Cardiac muscle cell (in vitro differentiated cells and primary cell): ENCODE data around the gene LRRK1. TPM values are rescaled to one million over a fixed set of nuclear protein-coding genes. Genes with fewer than 3 reads are reported as not detected.
A peak's percentile ranks its signal among the peaks of the same experiment; 100 is the strongest.

Source experiments
- DNase-seq, 2 donors: peaks; one replicate each; pipeline versions ENCODE4 v3.0.0 to v3.0.0-alpha.2; 2010 to 2017; ENCODE audit warnings: low read depth in 1 of 2, low spot score in 1 of 2
- H3K27ac ChIP-seq: fragments of 200-600 bp; sonication (generic); 2 replicates; pipeline ENCODE4 v1.5.1; 2016
- H3K27me3 ChIP-seq: fragments of 200-600 bp; sonication (generic); 2 replicates; pipeline ENCODE4 v1.6.0; 2016; ENCODE audit warnings: control low read depth
- H3K36me3 ChIP-seq: fragments of 200-600 bp; sonication (generic); 2 replicates; pipeline ENCODE4 v1.5.1; 2016; ENCODE audit warnings: control low read depth
- H3K4me1 ChIP-seq: fragments of 200-600 bp; sonication (generic); 2 replicates; pipeline ENCODE4 v1.8.1; 2017; ENCODE audit warnings: low read depth, mild to moderate bottlenecking, mixed run types
- H3K4me3 ChIP-seq: fragments of 200-600 bp; sonication (generic); 2 replicates; pipeline ENCODE4 v1.5.1; 2016; ENCODE audit warnings: mild to moderate bottlenecking
- H3K9me3 ChIP-seq: fragments of 200-600 bp; sonication (generic); 2 replicates; pipeline ENCODE4 v1.5.1; 2017; ENCODE audit warnings: low read depth, mild to moderate bottlenecking, control low read depth
- CTCF ChIP-seq: IDR thresholded peaks from 2 replicates; pipeline ENCODE4 v1.5.1; 2012; ENCODE audit warnings: low read depth, mild to moderate bottlenecking, low read length
- polyA plus RNA-seq: library from polyadenylated mRNA; unstranded; fragments of >200 nt; fragmentation: Nextera tagmentation; extraction: Ambion mirVana; gene quantifications from 2 replicates; pipeline ENCODE4 v1.2.1, GENCODE V29; 2016
- total RNA-seq: library from RNA; depleted of rRNA; stranded (reverse); fragments of >200 nt; gene quantifications from 2 replicates; pipeline ENCODE4 v1.2.3, GENCODE V29; 2016

Gene LRRK1
- total and polyA plus RNA-seq, 2 experiments from 2014 or later, result 0.12 to 1.0 TPM

- H3K4me1 ChIP-seq, result peaks cover 11% of the 10 kb centered on the region
- no peaks in the 10 kb centered on the region for H3K36me3 ChIP-seq
- peaks cover 28% of the 10 kb centered on the region for H3K27me3 ChIP-seq
- no peak overlapping the region for H3K27ac ChIP-seq
- DNase-seq, result no peak
- H3K9me3 ChIP-seq, result no peaks in the 10 kb centered on the region
- H3K4me3 ChIP-seq, result no peak overlapping the region
- TF ChIP-seq CTCF, result no peak
Measured at GRCh38 chr15:100926971-100927756, 8.0 kb downstream of the LRRK1 start.

- Histone ChIP-seq H3K27me3 (peaks cover 12% of the 10 kb centered on the region), H3K4me3 (no peak overlapping the region), H3K27ac (no peak overlapping the region), H3K4me1 (peaks cover 7% of the 10 kb centered on the region), H3K36me3 (no peaks in the 10 kb centered on the region), H3K9me3 (no peaks in the 10 kb centered on the region)
- no peak for DNase-seq
- no peak for TF ChIP-seq CTCF
Measured at GRCh38 chr15:100928632-100929280, 9.6 kb downstream of the LRRK1 start.

GRCh38 chr15:100929641-100930042 is 10.5 kb downstream of the LRRK1 start:
- Histone ChIP-seq H3K36me3 (no peaks in the 10 kb centered on the region), H3K27me3 (peaks cover 3% of the 10 kb centered on the region), H3K9me3 (no peaks in the 10 kb centered on the region), H3K4me1 (peaks cover 7% of the 10 kb centered on the region), H3K4me3 (no peak overlapping the region), H3K27ac (no peak overlapping the region)
- no peak for TF ChIP-seq CTCF
- DNase-seq, result peak in 1 of 2 donors; percentile 37

- Histone ChIP-seq H3K4me3 (no peak overlapping the region), H3K27ac (no peak overlapping the region), H3K4me1 (peaks cover 7% of the 10 kb centered on the region), H3K27me3 (no peaks in the 10 kb centered on the region), H3K9me3 (no peaks in the 10 kb centered on the region), H3K36me3 (no peaks in the 10 kb centered on the region)
- DNase-seq, result no peak
- TF ChIP-seq CTCF, result no peak
Measured at GRCh38 chr15:100930306-100930848, 11.2 kb downstream of the LRRK1 start.

- TF ChIP-seq CTCF, result no peak
- peaks cover 7% of the 10 kb centered on the region for H3K4me1 ChIP-seq
- no peak overlapping the region for H3K4me3 ChIP-seq
- no peaks in the 10 kb centered on the region for H3K36me3 ChIP-seq
- no peak for DNase-seq
- H3K27ac ChIP-seq, result no peak overlapping the region
- no peaks in the 10 kb centered on the region for H3K9me3 ChIP-seq
- no peaks in the 10 kb centered on the region for H3K27me3 ChIP-seq
Measured at GRCh38 chr15:100931143-100931890, 12.2 kb downstream of the LRRK1 start.
